ENCODE results near the gene MTUS2. TPM values are rescaled to one million over a fixed set of nuclear protein-coding genes. Genes with fewer than 3 reads are reported as not detected.

Gene MTUS2
- total RNA-seq, 1 donor, result 0.36 TPM

- no peak for TF ChIP-seq CTCF (IDR thresholded peaks at IDR 0.05; ENCODE audit: extremely low read depth, low read depth, low read length)
- DNase-seq (ENCODE audit: insufficient read length, low spot score, missing footprints), result no peak
- Histone ChIP-seq H3K4me3 (ENCODE audit: insufficient read depth, low read length) (no peak overlapping the region), H3K9me3 (ENCODE audit: low read depth, low read length) (no peaks in the 10 kb centered on the region), H4K20me1 (ENCODE audit: insufficient read depth, low read length) (no peaks in the 10 kb centered on the region), H3K4me1 (ENCODE audit: insufficient read depth, low read length) (peaks cover 37% of the 10 kb centered on the region), H3K4me2 (ENCODE audit: insufficient read depth, low read length) (no peak overlapping the region), H3K27ac (ENCODE audit: low read depth, low read length) (no peak overlapping the region), H2AFZ (ENCODE audit: low read length) (no peak overlapping the region), H3K36me3 (ENCODE audit: insufficient read depth, low read length) (peaks cover 58% of the 10 kb centered on the region), H3K27me3 (ENCODE audit: insufficient read depth, low read length) (no peaks in the 10 kb centered on the region), H3K79me2 (ENCODE audit: insufficient read depth, low read length) (peaks cover 43% of the 10 kb centered on the region)
Observed at GRCh38 chr13:29525757-29526156, 705.6 kb downstream of the MTUS2 start.

DNA sequence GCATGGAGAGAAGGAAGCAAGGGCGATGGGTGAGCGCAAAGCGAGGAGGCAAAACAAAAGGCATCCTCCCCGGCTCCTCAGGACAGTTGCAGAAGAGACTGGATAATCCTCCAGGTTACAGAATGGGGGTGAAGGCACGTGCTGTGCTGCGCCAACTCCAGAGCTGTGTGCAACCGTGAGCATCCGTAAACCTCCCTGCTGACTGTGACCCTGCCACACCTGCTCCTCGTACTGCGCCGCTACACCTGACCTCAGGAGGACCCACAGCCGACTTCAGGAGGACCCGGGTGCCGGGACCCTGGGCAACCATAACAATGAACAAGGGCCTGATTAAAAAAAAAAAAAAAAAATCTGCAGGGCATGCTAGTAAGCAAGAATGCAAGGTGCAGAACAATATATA lies 706.6 kb downstream of the MTUS2 start:
- Histone ChIP-seq H3K4me1 (ENCODE audit: insufficient read depth, low read length) (peaks cover 27% of the 10 kb centered on the region), H4K20me1 (ENCODE audit: insufficient read depth, low read length) (no peaks in the 10 kb centered on the region), H3K4me2 (ENCODE audit: insufficient read depth, low read length) (no peak overlapping the region), H3K79me2 (ENCODE audit: insufficient read depth, low read length) (peaks cover 46% of the 10 kb centered on the region), H3K9me3 (ENCODE audit: low read depth, low read length) (no peaks in the 10 kb centered on the region), H3K4me3 (ENCODE audit: insufficient read depth, low read length) (no peak overlapping the region), H3K36me3 (ENCODE audit: insufficient read depth, low read length) (peaks cover 62% of the 10 kb centered on the region), H3K27ac (ENCODE audit: low read depth, low read length) (no peak overlapping the region), H3K27me3 (ENCODE audit: insufficient read depth, low read length) (no peaks in the 10 kb centered on the region), H2AFZ (ENCODE audit: low read length) (no peak overlapping the region)
- no peak for DNase-seq (ENCODE audit: insufficient read length, low spot score, missing footprints)
- TF ChIP-seq CTCF (IDR thresholded peaks at IDR 0.05; ENCODE audit: extremely low read depth, low read depth, low read length), result no peak

- Histone ChIP-seq H4K20me1 (ENCODE audit: insufficient read depth, low read length) (no peaks in the 10 kb centered on the region), H3K27ac (ENCODE audit: low read depth, low read length) (no peak overlapping the region), H3K27me3 (ENCODE audit: insufficient read depth, low read length) (no peaks in the 10 kb centered on the region), H3K4me3 (ENCODE audit: insufficient read depth, low read length) (no peak overlapping the region), H3K36me3 (ENCODE audit: insufficient read depth, low read length) (peaks cover 68% of the 10 kb centered on the region), H3K79me2 (ENCODE audit: insufficient read depth, low read length) (peaks cover 51% of the 10 kb centered on the region), H2AFZ (ENCODE audit: low read length) (no peak overlapping the region), H3K4me2 (ENCODE audit: insufficient read depth, low read length) (no peak overlapping the region), H3K9me3 (ENCODE audit: low read depth, low read length) (no peaks in the 10 kb centered on the region), H3K4me1 (ENCODE audit: insufficient read depth, low read length) (peaks cover 21% of the 10 kb centered on the region)
- TF ChIP-seq CTCF (IDR thresholded peaks at IDR 0.05; ENCODE audit: extremely low read depth, low read depth, low read length), result no peak
- no peak for DNase-seq (ENCODE audit: insufficient read length, low spot score, missing footprints)
Observed at GRCh38 chr13:29527511-29527910, 707.4 kb downstream of the MTUS2 start.

DNA sequence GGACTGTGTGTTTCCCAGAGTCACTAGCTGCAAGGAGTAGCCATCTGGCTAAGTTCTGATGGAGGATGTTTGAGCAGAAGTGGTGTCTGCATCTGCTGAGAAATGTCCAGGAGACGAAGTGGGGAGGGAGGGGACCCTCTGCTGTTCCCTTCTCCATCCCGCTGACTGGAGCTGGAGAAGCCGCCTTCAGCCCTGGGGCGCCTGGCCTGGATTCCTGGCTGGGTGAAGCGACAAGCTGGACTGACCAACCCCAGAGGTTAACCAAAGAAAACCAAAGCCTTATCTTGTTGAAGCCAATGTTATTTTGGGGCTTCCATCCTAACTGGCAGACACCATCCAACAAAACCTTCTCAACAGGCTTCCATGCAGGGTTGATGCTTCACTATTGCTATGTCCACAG lies 707.8 kb downstream of the MTUS2 start:
- peaks cover 17% of the 10 kb centered on the region for H3K4me1 ChIP-seq (ENCODE audit: insufficient read depth, low read length)
- no peaks in the 10 kb centered on the region for H3K27me3 ChIP-seq (ENCODE audit: insufficient read depth, low read length)
- H2AFZ ChIP-seq (ENCODE audit: low read length), result no peak overlapping the region
- no peak overlapping the region for H3K27ac ChIP-seq (ENCODE audit: low read depth, low read length)
- no peaks in the 10 kb centered on the region for H4K20me1 ChIP-seq (ENCODE audit: insufficient read depth, low read length)
- H3K4me3 ChIP-seq (ENCODE audit: insufficient read depth, low read length), result no peak overlapping the region
- no peaks in the 10 kb centered on the region for H3K9me3 ChIP-seq (ENCODE audit: low read depth, low read length)
- no peak overlapping the region for H3K4me2 ChIP-seq (ENCODE audit: insufficient read depth, low read length)
- TF ChIP-seq CTCF (IDR thresholded peaks at IDR 0.05; ENCODE audit: extremely low read depth, low read depth, low read length), result no peak
- peaks cover 68% of the 10 kb centered on the region for H3K36me3 ChIP-seq (ENCODE audit: insufficient read depth, low read length)
- no peak for DNase-seq (ENCODE audit: insufficient read length, low spot score, missing footprints)
- H3K79me2 ChIP-seq (ENCODE audit: insufficient read depth, low read length), result peaks cover 55% of the 10 kb centered on the region

All from osteoblast (primary cell).